HG03045 (cell line): ENCODE measurements around the gene ACP2.

Experiments
- ATAC-seq: cut with Tn5 transposase; IDR thresholded peaks from one replicate; pipeline ENCODE4 v1.9.1; 2021; ENCODE audit warnings: mild to moderate bottlenecking, moderate library complexity; ENCODE audit not compliant: unreplicated experiment

ACP2 gene

GRCh38 chr11:47244448-47245350 lies 3.9 kb downstream of the ACP2 start:
- no peak for ATAC-seq

- ATAC-seq: no peak
Observed at GRCh38 chr11:47243454-47243853, 5.2 kb downstream of the ACP2 start.

GRCh38 chr11:47242596-47243192 lies 5.9 kb downstream of the ACP2 start:
- ATAC-seq: no peak

GRCh38 chr11:47241841-47242301 lies 6.7 kb downstream of the ACP2 start:
- ATAC-seq: no peak

- ATAC-seq: no peak
Observed at GRCh38 chr11:47239852-47240251, 8.8 kb downstream of the ACP2 start.

- ATAC-seq: no peak
Observed at GRCh38 chr11:47236482-47236881, 12.1 kb downstream of the ACP2 start.

- ATAC-seq: no peak
Observed at GRCh38 chr11:47235163-47235562, 13.5 kb downstream of the ACP2 start.

- ATAC-seq: no peak
Observed at GRCh38 chr11:47234669-47235100, 13.9 kb downstream of the ACP2 start.

- ATAC-seq: no peak
Observed at GRCh38 chr11:47233989-47234668, 14.5 kb downstream of the ACP2 start.

- no peak for ATAC-seq
Observed at GRCh38 chr11:47233051-47233450, 15.6 kb downstream of the ACP2 start.

- no peak for ATAC-seq
Observed at GRCh38 chr11:47229161-47229560, 19.5 kb downstream of the ACP2 start.

GRCh38 chr11:47225552-47226400 lies 22.8 kb downstream of the ACP2 start:
- ATAC-seq: peak; percentile 66

- no peak for ATAC-seq
Observed at GRCh38 chr11:47222696-47223095, 25.9 kb downstream of the ACP2 start.

- no peak for ATAC-seq
Observed at GRCh38 chr11:47220401-47220821, 28.2 kb downstream of the ACP2 start.

- peak; percentile 33 for ATAC-seq
Observed at GRCh38 chr11:47216121-47216798, 32.4 kb downstream of the ACP2 start.

GRCh38 chr11:47215366-47215910 lies 33.2 kb downstream of the ACP2 start:
- ATAC-seq: no peak

GRCh38 chr11:47213950-47214565 lies 34.6 kb downstream of the ACP2 start:
- ATAC-seq: peak; percentile 70

- no peak for ATAC-seq
Observed at GRCh38 chr11:47212938-47213337, 35.7 kb downstream of the ACP2 start.

- ATAC-seq: no peak
Observed at GRCh38 chr11:47208628-47209027, 40.0 kb downstream of the ACP2 start.
